Neural crest cell (in vitro differentiated cells): ENCODE measurements around the gene MON2. TPM values are rescaled to one million over a fixed set of nuclear protein-coding genes. Genes with fewer than 3 reads are reported as not detected.

Experiments used
- DNase-seq: peaks from one replicate; pipeline ENCODE4 v3.0.0; 2021; ENCODE audit warnings: low read depth, mixed read lengths, low spot score
- H3K27ac Mint-ChIP-seq: one replicate; pipeline ENCODE4 v1.8.0; 2021; ENCODE audit warnings: mild to moderate bottlenecking, mixed read lengths; ENCODE audit not compliant: unreplicated experiment
- H3K27me3 Mint-ChIP-seq: 2 replicates; pipeline ENCODE4 v1.8.0; 2021; ENCODE audit warnings: low read depth, mild to moderate bottlenecking, mixed read lengths
- H3K36me3 Mint-ChIP-seq: 2 replicates; pipeline ENCODE4 v1.8.0; 2021; ENCODE audit warnings: low read depth, mild to moderate bottlenecking, mixed read lengths
- H3K4me1 Mint-ChIP-seq: 2 replicates; pipeline ENCODE4 v1.8.0; 2021; ENCODE audit warnings: mixed read lengths
- H3K4me3 Mint-ChIP-seq: one replicate; pipeline ENCODE4 v1.8.0; 2021; ENCODE audit warnings: mild to moderate bottlenecking, mixed read lengths
- H3K9me3 Mint-ChIP-seq: 2 replicates; pipeline ENCODE4 v1.8.0; 2021; ENCODE audit warnings: mixed read lengths
- total RNA-seq: library from RNA; stranded (reverse); gene quantifications from 2 replicates; pipeline ENCODE4 v1.2.1, GENCODE V29; 2021
- TF ChIP-seq, protein P1 (sequence below): fragments of 200-600 bp; sonication (generic); conservative IDR thresholded peaks from 2 replicates; pipeline ENCODE4 v1.5.0; 2021; ENCODE audit warnings: antibody characterized with exemption, mild to moderate bottlenecking

MON2 gene
- total RNA-seq, 1 donor from 2014 or later, result 40.1 TPM

DNA sequence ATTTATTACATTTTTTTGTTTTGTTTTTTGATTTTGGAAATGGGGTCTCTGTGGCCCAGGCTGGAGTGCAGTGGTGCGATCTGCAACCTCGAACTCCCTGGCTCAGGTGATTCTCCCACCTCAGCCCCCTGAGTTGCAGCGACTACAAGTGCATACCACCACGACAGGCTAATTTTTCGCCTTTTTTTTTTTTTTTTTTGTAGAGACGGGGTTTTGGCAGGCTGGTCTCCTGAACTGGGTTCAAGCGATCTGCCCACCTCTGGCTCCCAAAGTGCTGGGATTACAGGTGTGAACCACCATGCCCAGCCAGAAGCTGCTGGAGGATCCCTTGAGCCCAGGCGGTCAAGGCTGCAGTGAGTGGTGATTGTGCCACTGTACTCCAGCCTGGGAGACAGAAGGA lies 2.3 kb downstream of the MON2 start:
- no peak for DNase-seq
- H3K27ac Mint-ChIP-seq, result no peak overlapping the region
- TF ChIP-seq, protein P1, sequence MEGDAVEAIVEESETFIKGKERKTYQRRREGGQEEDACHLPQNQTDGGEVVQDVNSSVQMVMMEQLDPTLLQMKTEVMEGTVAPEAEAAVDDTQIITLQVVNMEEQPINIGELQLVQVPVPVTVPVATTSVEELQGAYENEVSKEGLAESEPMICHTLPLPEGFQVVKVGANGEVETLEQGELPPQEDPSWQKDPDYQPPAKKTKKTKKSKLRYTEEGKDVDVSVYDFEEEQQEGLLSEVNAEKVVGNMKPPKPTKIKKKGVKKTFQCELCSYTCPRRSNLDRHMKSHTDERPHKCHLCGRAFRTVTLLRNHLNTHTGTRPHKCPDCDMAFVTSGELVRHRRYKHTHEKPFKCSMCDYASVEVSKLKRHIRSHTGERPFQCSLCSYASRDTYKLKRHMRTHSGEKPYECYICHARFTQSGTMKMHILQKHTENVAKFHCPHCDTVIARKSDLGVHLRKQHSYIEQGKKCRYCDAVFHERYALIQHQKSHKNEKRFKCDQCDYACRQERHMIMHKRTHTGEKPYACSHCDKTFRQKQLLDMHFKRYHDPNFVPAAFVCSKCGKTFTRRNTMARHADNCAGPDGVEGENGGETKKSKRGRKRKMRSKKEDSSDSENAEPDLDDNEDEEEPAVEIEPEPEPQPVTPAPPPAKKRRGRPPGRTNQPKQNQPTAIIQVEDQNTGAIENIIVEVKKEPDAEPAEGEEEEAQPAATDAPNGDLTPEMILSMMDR, result no peak
- no peaks in the 10 kb centered on the region for H3K27me3 Mint-ChIP-seq
- H3K36me3 Mint-ChIP-seq, result no peaks in the 10 kb centered on the region
- peaks cover 18% of the 10 kb centered on the region for H3K4me1 Mint-ChIP-seq
- H3K4me3 Mint-ChIP-seq, result peak overlapping the region; percentile 51
- no peaks in the 10 kb centered on the region for H3K9me3 Mint-ChIP-seq

DNA sequence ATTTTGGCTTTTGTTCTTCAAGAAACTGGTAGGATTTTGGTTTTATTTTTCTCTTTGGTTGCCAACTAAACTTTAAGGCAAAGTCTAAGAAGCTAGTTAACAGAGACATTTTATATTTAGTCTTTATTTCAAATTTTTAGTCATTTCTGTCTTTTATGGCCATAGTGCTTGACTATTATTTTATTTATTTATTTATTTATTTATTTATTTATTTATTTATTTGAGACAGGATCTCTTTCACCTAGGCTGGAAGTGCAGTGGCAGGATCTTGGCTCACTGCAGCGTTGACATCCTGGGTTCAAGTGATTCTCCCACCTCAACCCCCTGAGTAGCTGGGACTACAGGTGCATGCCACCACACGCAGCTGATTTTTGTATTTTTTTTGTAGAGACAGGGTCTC lies 3.1 kb downstream of the MON2 start:
- Mint-ChIP-seq H3K4me3 (peak overlapping the region; percentile 51), H3K27me3 (no peaks in the 10 kb centered on the region), H3K36me3 (peaks cover 1% of the 10 kb centered on the region), H3K9me3 (no peaks in the 10 kb centered on the region), H3K4me1 (peaks cover 18% of the 10 kb centered on the region), H3K27ac (no peak overlapping the region)
- no peak for DNase-seq
- TF ChIP-seq, protein P1, result no peak

DNA sequence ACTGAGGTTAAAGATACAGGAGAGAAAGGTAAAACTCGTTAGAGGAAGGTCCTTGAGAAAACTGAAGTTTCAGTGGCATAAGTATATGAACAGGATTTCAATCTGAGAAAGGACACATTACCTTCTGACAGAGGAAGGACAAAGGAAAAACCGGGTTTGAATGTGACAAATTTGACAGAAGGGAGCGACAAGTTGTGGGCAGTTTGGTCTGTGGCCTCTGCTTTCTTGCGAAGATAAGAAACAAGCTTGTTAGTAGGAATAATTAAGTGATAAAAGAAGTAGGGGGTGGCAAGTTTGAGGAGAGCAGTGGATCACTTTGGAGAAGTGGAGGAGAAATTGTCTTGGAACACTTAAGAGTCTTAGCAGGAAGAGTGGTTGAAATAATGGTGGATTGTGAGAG lies 5.1 kb downstream of the MON2 start:
- Mint-ChIP-seq H3K36me3 (peaks cover 3% of the 10 kb centered on the region), H3K4me3 (no peak overlapping the region), H3K9me3 (no peaks in the 10 kb centered on the region), H3K27me3 (no peaks in the 10 kb centered on the region), H3K27ac (no peak overlapping the region), H3K4me1 (peaks cover 11% of the 10 kb centered on the region)
- DNase-seq, result no peak
- TF ChIP-seq, protein P1, result no peak

DNA sequence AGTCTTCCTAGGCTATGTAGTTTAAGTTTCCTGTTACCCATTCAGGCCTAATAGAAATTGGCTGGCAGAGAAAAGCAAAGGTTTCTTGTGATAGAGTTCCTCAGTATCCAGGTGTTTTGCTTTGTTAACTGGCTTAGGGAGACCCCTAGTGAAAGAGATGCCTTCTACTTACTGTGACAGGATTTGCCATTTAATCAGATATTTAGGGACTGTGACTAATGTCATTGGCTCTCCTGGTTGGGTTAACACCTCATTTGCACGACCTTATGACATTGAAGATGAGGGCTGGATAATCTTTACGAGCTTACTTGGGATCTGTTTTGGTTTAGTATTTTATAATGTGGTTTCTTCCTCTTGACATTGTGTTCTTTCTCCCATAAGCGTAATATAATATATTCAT lies 5.8 kb downstream of the MON2 start:
- no peak for DNase-seq
- Mint-ChIP-seq H3K9me3 (no peaks in the 10 kb centered on the region), H3K4me1 (peaks cover 10% of the 10 kb centered on the region), H3K4me3 (no peak overlapping the region), H3K27ac (no peak overlapping the region), H3K27me3 (no peaks in the 10 kb centered on the region), H3K36me3 (peaks cover 3% of the 10 kb centered on the region)
- TF ChIP-seq, protein P1, result no peak

DNA sequence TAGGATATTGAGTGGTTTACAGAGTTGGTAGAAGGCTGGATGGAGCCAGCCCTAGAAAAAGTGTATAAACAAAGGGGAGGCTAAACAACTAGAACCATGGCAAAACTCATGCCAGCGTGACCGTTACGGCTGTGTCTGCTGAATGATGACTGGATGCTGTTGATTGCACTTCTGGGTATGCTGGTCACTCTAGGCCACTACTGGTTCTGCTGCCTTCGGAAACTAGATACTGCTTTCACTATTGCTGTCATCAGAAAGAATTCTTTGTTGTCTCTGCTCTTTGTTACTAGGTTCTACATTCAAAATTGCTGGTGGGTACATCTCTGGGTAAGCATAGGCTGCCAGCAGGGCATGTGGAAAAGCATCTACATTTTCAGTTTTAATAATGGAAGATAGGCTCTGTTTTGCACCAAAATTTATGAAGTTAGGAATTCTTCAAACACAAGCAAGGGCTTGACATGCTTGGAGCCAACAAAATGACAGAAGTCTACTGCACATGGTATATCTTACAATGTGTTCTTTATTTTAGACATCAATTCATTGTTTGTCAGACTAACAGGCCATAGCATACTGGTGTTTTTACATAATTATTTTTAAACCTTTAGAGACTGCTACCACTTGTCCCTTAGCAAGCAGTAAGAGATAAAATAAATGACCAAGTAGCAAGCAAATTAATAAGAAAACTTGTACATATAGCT lies 15.4 kb downstream of the MON2 start:
- H3K4me1 Mint-ChIP-seq, result peaks cover 6% of the 10 kb centered on the region
- no peaks in the 10 kb centered on the region for H3K9me3 Mint-ChIP-seq
- H3K27me3 Mint-ChIP-seq, result no peaks in the 10 kb centered on the region
- TF ChIP-seq, protein P1, result no peak
- peaks cover 6% of the 10 kb centered on the region for H3K36me3 Mint-ChIP-seq
- no peak for DNase-seq
- H3K27ac Mint-ChIP-seq, result no peak overlapping the region
- no peak overlapping the region for H3K4me3 Mint-ChIP-seq
